H9 (cell line): Measurements from ENCODE around the gene SESN2. TPM values are rescaled to one million over a fixed set of nuclear protein-coding genes. Genes with fewer than 3 reads are reported as not detected.

ENCODE experiments used
- DNase-seq: peaks from one replicate; pipeline ENCODE4 v3.0.0-alpha.2; 2017
- H2AFZ ChIP-seq: one replicate; pipeline ENCODE4 v1.6.1; 2013; ENCODE audit warnings: mild to moderate bottlenecking, low read length, control low read depth, moderate library complexity
- H2AK5ac ChIP-seq: 2 replicates; pipeline ENCODE4 v1.6.1; 2013; ENCODE audit warnings: low read length, control low read depth, mixed read lengths; ENCODE audit not compliant: insufficient read length
- H2BK120ac ChIP-seq: one replicate; pipeline ENCODE4 v1.6.1; 2013; ENCODE audit warnings: low read depth, mild to moderate bottlenecking, low read length, control low read depth, inconsistent platforms; ENCODE audit not compliant: poor library complexity, severe bottlenecking
- H2BK12ac ChIP-seq: 2 replicates; pipeline ENCODE4 v1.6.1; 2013; ENCODE audit warnings: low read length, control low read depth, mixed read lengths, low read depth; ENCODE audit not compliant: insufficient read length
- H2BK15ac ChIP-seq: 2 replicates; pipeline ENCODE4 v1.6.1; 2013; ENCODE audit warnings: low read depth, low read length, control low read depth
- H2BK20ac ChIP-seq: one replicate; pipeline ENCODE4 v1.6.1; 2013; ENCODE audit warnings: low read depth, mild to moderate bottlenecking, low read length, control low read depth, inconsistent platforms; ENCODE audit not compliant: poor library complexity, severe bottlenecking
- H2BK5ac ChIP-seq: 2 replicates; pipeline ENCODE4 v1.6.1; 2013; ENCODE audit warnings: low read length, control low read depth, mixed read lengths; ENCODE audit not compliant: insufficient read length
- H3K14ac ChIP-seq: 2 replicates; pipeline ENCODE4 v1.6.1; 2013; ENCODE audit warnings: low read length, control low read depth; ENCODE audit not compliant: insufficient read depth
- H3K18ac ChIP-seq: 2 replicates; pipeline ENCODE4 v1.6.1; 2013; ENCODE audit warnings: low read depth, mild to moderate bottlenecking, mixed read lengths, low read length, control low read depth; ENCODE audit not compliant: insufficient read length
- H3K23ac ChIP-seq: 2 replicates; pipeline ENCODE4 v1.6.1; 2013; ENCODE audit warnings: low read length, control low read depth, mixed read lengths, low read depth; ENCODE audit not compliant: insufficient read length
- H3K23me2 ChIP-seq: 2 replicates; pipeline ENCODE4 v1.6.1; 2013; ENCODE audit warnings: low read depth, mild to moderate bottlenecking, mixed read lengths, low read length, control low read depth; ENCODE audit not compliant: insufficient read length, poor library complexity, severe bottlenecking
- H3K27ac ChIP-seq: 2 replicates; pipeline ENCODE4 v1.5.1; 2013; ENCODE audit warnings: low read length, control low read depth, mixed read lengths, low read depth; ENCODE audit not compliant: insufficient read length
- H3K27me3 ChIP-seq: 2 replicates; pipeline ENCODE4 v1.6.1; 2013; ENCODE audit warnings: low read length, control low read depth, inconsistent platforms; ENCODE audit not compliant: insufficient read depth
- H3K4ac ChIP-seq: 2 replicates; pipeline ENCODE4 v1.6.1; 2013; ENCODE audit warnings: low read depth, mild to moderate bottlenecking, control low read depth, inconsistent platforms, low read length, moderate library complexity
- H3K4me1 ChIP-seq: 2 replicates; pipeline ENCODE4 v1.6.1; 2013; ENCODE audit warnings: low read length, control low read depth, inconsistent platforms; ENCODE audit not compliant: insufficient read depth
- H3K4me2 ChIP-seq: 2 replicates; pipeline ENCODE4 v1.6.1; 2013; ENCODE audit warnings: low read length, control low read depth, mixed read lengths; ENCODE audit not compliant: insufficient read length, insufficient read depth
- H3K56ac ChIP-seq: 2 replicates; pipeline ENCODE4 v1.6.1; 2013; ENCODE audit warnings: low read depth, mild to moderate bottlenecking, mixed read lengths, low read length, control low read depth; ENCODE audit not compliant: insufficient read length
- H3K79me1 ChIP-seq: 2 replicates; pipeline ENCODE4 v1.6.1; 2013; ENCODE audit warnings: low read depth, mild to moderate bottlenecking, moderate library complexity, low read length, control low read depth, inconsistent platforms; ENCODE audit not compliant: insufficient read depth, poor library complexity, severe bottlenecking
- H3K79me2 ChIP-seq: 2 replicates; pipeline ENCODE4 v1.6.1; 2013; ENCODE audit warnings: low read length, control low read depth, inconsistent platforms; ENCODE audit not compliant: insufficient read depth
- H3K9ac ChIP-seq: 2 replicates; pipeline ENCODE4 v1.6.1; 2013; ENCODE audit warnings: low read length, control low read depth, mixed read lengths; ENCODE audit not compliant: insufficient read length; ENCODE audit errors: extremely low read depth
- H3K9me3 ChIP-seq: one replicate; pipeline ENCODE4 v1.6.1; 2013; ENCODE audit warnings: low read depth, low read length, inconsistent platforms; ENCODE audit not compliant: control insufficient read depth
- H3T11ph ChIP-seq: one replicate; pipeline ENCODE4 v1.6.1; 2013; ENCODE audit warnings: mild to moderate bottlenecking, low read length, control low read depth, inconsistent platforms
- H4K20me1 ChIP-seq: one replicate; pipeline ENCODE4 v1.6.1; 2013; ENCODE audit not compliant: control insufficient read depth, insufficient read length, insufficient read depth
- H4K5ac ChIP-seq: 2 replicates; pipeline ENCODE4 v1.6.1; 2013; ENCODE audit warnings: low read depth, mild to moderate bottlenecking, mixed read lengths, low read length, control low read depth; ENCODE audit not compliant: insufficient read length
- H4K8ac ChIP-seq: replicated peaks from 2 replicates; pipeline ENCODE4 v1.6.1; 2013; ENCODE audit warnings: low read length, control low read depth, mixed read lengths, low read depth; ENCODE audit not compliant: insufficient read length
- H4K91ac ChIP-seq: 2 replicates; pipeline ENCODE4 v1.6.1; 2013; ENCODE audit warnings: low read depth, mild to moderate bottlenecking, moderate library complexity, mixed read lengths, low read length, control low read depth; ENCODE audit not compliant: insufficient read length
- H3K27ac Mint-ChIP-seq, 3 experiments: 2 replicates in 2 of 3; 3 replicates in 1 of 3; pipeline ENCODE4 v1.8.0; 2020 to 2021; ENCODE audit warnings: mixed read lengths in 3 of 3, mild to moderate bottlenecking in 1 of 3, moderate library complexity in 1 of 3
- H3K27me3 Mint-ChIP-seq: 2 replicates; pipeline ENCODE4 v1.8.0; 2021; ENCODE audit warnings: low read depth, mild to moderate bottlenecking, moderate library complexity, mixed read lengths
- H3K36me3 Mint-ChIP-seq, 3 experiments: 2 replicates in 2 of 3; 3 replicates in 1 of 3; pipeline ENCODE4 v1.8.0; 2020 to 2021; ENCODE audit warnings: low read depth in 3 of 3, mixed read lengths in 3 of 3; ENCODE audit not compliant: insufficient read depth in 1 of 3
- H3K4me1 Mint-ChIP-seq, 2 experiments: 2 replicates each; pipeline ENCODE4 v1.8.0; 2020; ENCODE audit warnings: mixed read lengths in 2 of 2
- H3K4me3 Mint-ChIP-seq, 2 experiments: 2 replicates in 1 of 2; 3 replicates in 1 of 2; pipeline ENCODE4 v1.8.0; 2020 to 2021; ENCODE audit warnings: mild to moderate bottlenecking in 2 of 2, mixed read lengths in 2 of 2, moderate library complexity in 1 of 2
- H3K9me3 Mint-ChIP-seq, 2 experiments: 2 replicates in 1 of 2; 3 replicates in 1 of 2; pipeline ENCODE4 v1.8.0; 2020; ENCODE audit warnings: mild to moderate bottlenecking in 2 of 2, mixed read lengths in 2 of 2, moderate library complexity in 1 of 2
- CTCF ChIP-seq: fragments of 200-600 bp; sonication (generic); conservative IDR thresholded peaks from 3 replicates; pipeline ENCODE4 v1.8.0; 2021; ENCODE audit warnings: antibody characterized with exemption, mild to moderate bottlenecking
- WGBS: extraction: QIAGEN DNeasy Blood & Tissue Kit; methylation state at CpG from one replicate; pipeline ENCODE4 v1.1.7; 2013; ENCODE audit warnings: missing lambda C conversion rate, low lambda C conversion rate, mixed read lengths; ENCODE audit not compliant: insufficient read length; ENCODE audit errors: extremely low coverage; 5-methylcytosine and 5-hydroxymethylcytosine counted together
- total RNA-seq: library from RNA; stranded (reverse); gene quantifications from 2 replicates; pipeline ENCODE4 v1.2.1, GENCODE V29; 2021

Gene SESN2
- total RNA-seq, 1 experiment from 2014 or later: 24.6 TPM

- H2BK15ac ChIP-seq: no peak overlapping the region
- H3K14ac ChIP-seq: no peak overlapping the region
- H2BK12ac ChIP-seq: no peak overlapping the region
- no peaks in the 10 kb centered on the region for H3K27me3 ChIP-seq
- H4K20me1 ChIP-seq: no peaks in the 10 kb centered on the region
- Mint-ChIP-seq H3K4me1 (peaks cover 10 to 11% of the 10 kb centered on the region in 2 experiments; a peak in 3 of 4 replicates), H3K36me3 (peaks cover 20 to 50% (median 37%) of the 10 kb centered on the region in 3 experiments; a peak in 6 of 7 replicates), H3K27me3 (no peaks in the 10 kb centered on the region), H3K9me3 (no peaks in the 10 kb centered on the region), H3K4me3 (no peak overlapping the region; a peak in 1 of 5 replicates), H3K27ac (peak overlapping the region in 2 of 3 experiments; percentile 53 to 93; a peak in 3 of 7 replicates)
- no peak overlapping the region for H4K91ac ChIP-seq
- H3K18ac ChIP-seq: no peak overlapping the region
- H4K8ac ChIP-seq: no peak overlapping the region
- H3K9ac ChIP-seq: no peak overlapping the region
- no peak for DNase-seq
- no peak overlapping the region for H2AK5ac ChIP-seq
- no peaks in the 10 kb centered on the region for H3K79me1 ChIP-seq
- no peak overlapping the region for H2BK20ac ChIP-seq
- H4K5ac ChIP-seq: no peak overlapping the region
- no peak for TF ChIP-seq CTCF
- H3K9me3 ChIP-seq: no peaks in the 10 kb centered on the region
- H3K27ac ChIP-seq: no peak overlapping the region
- H2BK120ac ChIP-seq: no peak overlapping the region
- no peak overlapping the region for H3K56ac ChIP-seq
- no peaks in the 10 kb centered on the region for H3K79me2 ChIP-seq
- H2AFZ ChIP-seq: no peak overlapping the region
- H3K4me1 ChIP-seq: no peaks in the 10 kb centered on the region
- no peak overlapping the region for H3K4me2 ChIP-seq
- no CpG with 5 or more reads among the region's 14 CpGs for WGBS
- H2BK5ac ChIP-seq: no peak overlapping the region
- H3T11ph ChIP-seq: no peak overlapping the region
- H3K4ac ChIP-seq: no peak overlapping the region
- H3K23me2 ChIP-seq: no peaks in the 10 kb centered on the region
- H3K23ac ChIP-seq: no peak overlapping the region
These were observed 23.4 kb downstream of the SESN2 start for GRCh38 chr1:28282426-28283407.
